ENCODE results near the gene HSD17B12.

- TF ChIP-seq CTCF (IDR thresholded peaks at IDR 0.05; ENCODE audit: poor library complexity, severe bottlenecking) (no peak), POLR2AphosphoS5 (IDR thresholded peaks at IDR 0.05) (no peak), REST (IDR thresholded peaks at IDR 0.05; ENCODE audit: borderline replicate concordance) (no peak), EZH2 (IDR thresholded peaks at IDR 0.05; ENCODE audit: borderline replicate concordance, insufficient read depth, low read length, poor library complexity, severe bottlenecking) (no peak)
Observed at GRCh38 chr11:43751726-43752125, 71.2 kb downstream of the HSD17B12 start.

Measured in neural cell (in vitro differentiated cells).